ENCODE measurements around the gene HPSE2.
"Not testable (repeated sequence)": the region's sequence is repeated elsewhere in the genome, so short reads cannot be mapped to it uniquely, and the experiment has no call there.

The HPSE2 gene

DNA sequence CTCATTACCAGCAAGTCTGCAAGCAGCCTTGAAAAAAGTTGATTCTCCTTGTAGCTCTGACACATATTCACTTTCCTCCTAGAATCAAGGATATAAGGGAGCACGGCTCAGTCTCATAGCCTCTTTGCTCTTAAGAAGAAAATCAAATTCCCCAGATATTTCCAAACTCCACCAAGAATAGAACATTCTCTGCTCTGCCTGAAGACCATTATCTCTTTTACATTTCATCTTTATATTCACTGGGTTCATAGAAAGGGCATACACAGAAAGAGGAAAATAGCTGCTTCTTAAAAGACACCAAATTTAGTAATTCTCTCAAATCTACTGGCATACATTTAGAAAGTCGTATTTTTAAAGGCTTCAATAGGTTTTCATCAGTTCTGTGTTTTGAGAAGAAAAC lies 92.0 kb downstream of the HPSE2 start:
- DNase-seq: no peak

DNA sequence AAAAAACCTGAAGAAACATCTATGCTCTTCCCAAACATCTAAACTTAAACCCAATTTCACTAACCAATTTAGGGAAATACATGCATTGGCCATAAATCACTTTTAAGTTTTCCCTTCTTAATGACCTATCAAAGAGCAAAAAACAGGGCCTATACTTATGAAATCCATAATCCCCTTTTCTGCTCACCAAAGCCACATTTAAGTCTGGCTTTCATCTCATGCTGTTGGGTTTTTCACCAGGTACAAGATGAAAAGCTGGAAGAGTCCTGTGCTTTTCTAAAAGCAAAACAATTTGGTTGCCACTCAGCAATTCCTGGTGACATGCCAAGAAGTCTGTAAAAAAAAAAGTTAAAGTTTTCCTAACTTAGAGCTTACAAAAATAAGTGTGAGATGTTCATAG lies 92.6 kb downstream of the HPSE2 start:
- no peak for DNase-seq

DNA sequence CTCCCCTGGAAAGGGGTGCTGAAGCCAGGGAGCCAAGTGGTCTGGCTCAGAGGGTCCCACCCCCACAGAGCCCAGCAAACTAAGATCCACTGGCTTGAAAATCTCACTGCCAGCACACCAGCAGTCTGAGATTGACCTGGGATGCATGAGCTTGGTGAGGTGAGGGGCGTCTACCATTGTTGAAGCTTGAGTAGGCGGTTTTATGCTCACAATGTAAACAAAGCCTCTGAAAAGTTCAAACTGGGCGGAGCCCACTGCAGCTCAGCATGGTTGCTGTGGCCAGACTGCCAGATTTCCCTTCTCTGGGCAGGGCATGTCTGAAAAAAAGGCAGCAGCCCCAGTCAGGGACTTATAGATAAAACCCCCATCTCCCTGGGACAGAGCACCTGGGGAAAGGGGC lies 102.8 kb downstream of the HPSE2 start:
- not testable (repeated sequence) for DNase-seq

DNA sequence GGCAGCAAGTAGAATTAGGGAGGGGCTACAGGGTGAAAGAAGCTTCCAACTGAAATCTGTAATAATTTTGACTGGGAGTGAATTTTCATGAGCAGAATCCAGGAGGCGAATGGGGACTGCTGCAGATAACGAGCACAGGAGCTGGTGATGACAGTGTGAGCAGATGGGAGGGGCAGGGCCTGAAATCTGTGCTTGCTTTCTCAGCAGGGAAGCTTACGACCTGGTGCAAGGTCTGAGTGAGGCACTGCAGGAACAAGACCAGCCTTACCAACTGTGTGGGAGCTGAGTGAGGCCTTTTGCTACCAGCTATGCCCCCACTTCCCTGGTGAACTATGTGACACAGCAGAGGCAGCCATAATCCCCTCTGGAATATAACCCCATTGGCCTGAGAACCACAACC lies 109.8 kb downstream of the HPSE2 start:
- no peak for DNase-seq

DNA sequence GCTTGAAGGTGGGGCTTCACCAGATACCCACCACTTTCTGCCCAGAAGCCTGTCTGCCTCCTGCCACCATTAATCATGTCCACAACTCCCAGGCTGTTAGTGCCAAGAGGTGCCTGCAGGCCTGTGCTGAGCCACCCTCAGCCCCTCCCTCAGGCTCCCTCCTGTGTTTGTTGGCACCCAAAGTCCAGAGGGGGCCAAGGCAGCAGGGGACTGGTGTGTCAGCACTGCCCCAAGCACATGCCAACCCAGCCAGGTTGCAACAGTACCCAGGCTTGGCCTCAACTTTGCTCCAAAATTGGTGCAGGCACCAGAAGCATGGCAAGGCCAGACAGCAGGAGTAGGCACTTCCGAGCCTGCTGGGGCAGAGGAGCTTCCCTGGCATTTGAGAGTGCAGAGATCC lies 111.3 kb downstream of the HPSE2 start:
- no peak for DNase-seq

DNA sequence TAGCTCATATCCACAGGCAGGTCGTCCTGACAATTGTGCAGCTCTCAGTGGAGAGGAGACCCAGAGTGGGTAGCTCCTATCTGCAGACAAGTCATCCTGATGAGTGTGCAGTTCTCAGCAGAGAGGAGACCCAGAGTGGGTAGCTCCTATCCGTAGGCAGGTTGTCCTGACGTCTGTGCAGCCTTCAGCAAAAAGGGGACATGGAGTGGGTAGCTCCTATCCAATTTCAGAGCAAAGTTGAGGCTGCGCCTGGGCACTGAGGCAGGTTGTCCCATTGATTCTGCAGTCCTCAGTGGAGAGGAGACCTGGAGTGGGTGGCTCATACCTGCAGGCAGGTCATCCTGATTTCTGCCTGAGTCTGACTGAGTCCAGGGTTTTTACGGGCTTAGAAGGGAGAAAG lies 111.8 kb downstream of the HPSE2 start:
- no peak for DNase-seq

DNA sequence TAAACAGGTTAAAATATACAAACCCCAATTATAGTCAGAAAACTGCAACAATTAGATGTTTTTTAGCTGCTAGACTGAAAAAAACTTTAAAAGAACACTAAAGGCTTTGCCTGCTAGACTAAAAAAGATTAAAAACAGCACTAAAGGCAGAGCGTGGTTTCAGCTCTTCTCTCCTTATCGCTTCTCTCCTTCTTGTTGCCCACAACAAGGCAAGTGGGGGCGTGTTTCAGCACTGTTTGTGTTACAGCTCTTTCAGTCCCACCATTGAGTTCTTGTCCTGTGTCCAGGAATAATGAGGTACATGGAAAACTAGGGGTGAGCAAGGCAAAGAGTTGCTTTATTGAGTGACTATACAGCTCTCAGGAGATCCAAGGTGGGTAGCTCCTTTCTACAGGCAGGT lies 112.3 kb downstream of the HPSE2 start:
- no peak for DNase-seq

DNA sequence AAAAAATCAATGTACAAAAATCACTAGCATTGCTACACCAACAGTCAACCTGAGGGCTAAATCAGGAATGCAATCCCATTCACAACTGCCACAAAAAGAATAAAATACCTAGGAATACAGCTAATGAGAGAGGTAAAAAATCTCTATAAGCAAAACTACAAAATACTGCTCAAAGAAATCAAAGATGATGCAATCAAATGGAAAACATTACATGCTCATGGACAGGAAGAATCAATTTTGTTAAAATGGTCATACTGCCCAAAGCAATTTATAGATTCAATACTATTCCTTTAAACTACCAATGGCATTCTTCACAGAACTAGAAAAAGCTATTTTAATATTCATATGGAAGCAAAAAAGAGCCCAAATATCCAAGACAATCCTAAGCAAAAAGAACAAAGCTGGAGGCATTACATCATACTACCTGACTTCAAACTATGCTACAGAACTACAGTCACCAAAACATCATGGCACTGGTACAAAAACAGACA lies 116.3 kb downstream of the HPSE2 start:
- no peak for DNase-seq

DNA sequence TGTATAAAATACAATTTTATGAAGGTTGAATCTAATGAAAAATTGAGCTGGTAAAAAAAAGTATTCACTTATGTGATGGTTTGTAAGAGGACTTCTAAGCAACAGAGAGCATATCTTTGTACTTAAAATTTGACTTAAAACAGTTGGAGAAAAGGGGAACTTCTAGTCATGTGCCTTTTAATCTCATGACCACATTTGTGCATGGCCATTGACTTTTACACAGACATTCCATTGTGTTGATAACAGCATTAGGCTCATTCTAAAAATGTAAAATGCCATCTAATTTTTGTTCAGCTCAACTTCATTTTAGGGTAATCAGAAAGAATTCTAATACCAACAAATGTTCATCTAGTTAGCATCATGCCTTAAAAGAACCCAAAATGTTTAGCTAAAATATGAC lies 119.9 kb downstream of the HPSE2 start:
- no peak for DNase-seq

DNA sequence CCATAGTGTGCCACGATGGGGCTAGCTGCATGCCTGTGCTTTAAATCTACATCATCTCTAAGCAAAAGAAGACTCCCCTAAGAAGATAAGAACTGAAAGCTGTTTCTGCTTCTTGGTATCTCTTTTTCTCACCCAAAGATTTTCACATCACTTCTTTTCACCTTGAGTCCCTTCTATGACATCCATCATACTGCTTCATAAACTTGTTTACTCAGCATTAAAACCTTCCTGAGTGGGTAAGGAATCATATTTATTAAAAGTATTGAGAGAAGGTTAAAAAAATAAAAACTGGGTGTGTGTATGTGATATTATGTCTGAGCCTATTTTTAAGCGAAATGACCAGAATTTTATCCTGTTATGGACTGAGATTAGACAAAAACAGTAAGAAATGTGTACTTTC lies 150.3 kb downstream of the HPSE2 start:
- DNase-seq: no peak

DNA sequence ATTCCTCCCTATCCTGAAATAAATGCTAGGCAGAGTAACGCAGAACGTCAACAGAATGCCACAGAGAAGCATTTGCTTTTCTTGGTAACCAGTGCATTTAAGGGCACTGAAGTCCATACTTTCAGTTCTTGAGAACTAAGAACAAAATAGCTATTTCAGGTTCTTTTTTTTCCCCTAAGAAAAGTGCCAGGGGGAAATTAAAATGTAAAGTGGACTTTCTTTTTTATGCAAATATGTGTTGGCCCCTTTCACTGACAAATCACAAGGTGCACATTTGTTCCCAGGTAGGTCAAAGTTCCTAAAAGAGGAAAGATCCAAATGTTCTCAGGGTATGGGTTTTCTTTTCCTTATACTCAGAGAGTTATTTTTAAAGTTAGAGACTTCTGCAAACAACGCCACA lies 151.5 kb downstream of the HPSE2 start:
- no peak for DNase-seq

DNA sequence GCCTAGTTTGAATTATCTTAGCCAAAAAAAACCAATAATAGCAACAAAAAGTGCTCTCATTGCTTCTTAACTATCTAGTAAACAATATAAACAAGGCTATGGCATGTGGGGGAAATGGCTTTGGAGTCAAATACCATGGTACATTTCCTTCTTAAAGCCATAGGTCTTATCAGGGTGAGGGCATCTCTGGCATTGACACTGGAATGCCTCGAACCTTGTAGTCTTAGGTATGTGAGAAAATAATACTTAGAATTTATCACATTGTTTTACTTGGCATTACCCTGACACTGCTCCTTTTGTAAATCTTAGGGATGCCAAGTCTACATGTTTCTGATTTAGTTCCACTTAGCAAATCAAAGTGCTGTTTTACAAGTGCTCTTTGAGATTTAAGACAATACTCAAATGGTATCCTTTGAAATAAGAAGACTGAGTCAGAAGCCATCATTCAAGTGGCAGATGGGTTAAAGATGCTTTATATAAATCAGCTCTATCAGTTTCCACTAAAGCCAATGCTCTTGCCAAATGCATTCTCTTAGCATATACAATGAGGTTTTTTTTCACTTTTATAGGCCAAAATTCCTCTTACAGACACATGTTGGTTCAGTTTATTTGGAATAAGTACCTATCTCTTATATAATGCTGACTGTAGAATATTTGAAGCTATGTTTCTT lies 155.2 kb downstream of the HPSE2 start:
- DNase-seq: no peak

DNA sequence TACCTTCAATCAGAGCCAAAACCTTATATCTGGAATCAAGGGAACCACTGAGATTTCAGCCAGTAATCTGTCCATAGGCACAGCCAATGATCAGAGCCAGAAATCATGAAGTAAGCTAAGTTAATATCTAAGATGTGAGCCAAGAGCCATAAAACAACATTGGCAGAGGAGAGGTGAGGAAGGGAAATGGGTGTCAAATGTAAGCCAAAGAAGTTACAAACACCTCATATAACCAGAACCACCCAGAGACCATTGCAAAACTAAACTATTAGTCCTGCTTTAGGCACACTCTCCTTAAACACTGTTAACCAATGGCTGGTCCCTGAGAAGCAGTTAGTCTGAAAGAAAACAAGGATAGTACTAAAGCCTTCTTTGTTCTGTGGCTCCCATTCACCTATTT lies 173.1 kb downstream of the HPSE2 start:
- no peak for DNase-seq

DNA sequence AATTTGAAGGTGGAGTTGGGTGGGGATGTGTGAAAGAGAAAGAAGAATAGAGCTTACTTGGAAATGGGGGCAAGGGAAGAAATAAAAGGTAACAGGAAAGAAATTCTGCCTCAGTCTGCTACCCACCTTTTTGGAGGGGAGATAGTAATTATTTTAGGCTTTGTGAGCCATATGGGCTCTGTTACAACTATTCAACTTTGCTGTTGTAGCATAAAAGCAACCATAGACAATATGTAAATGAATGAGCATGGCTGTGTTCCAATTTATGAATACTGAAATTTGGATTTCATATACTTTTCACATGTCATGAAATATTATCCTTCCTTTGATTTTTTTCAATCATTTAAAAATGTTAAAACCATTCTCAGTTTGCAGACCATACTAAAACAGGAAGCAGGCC lies 176.9 kb downstream of the HPSE2 start:
- DNase-seq: no peak

DNA sequence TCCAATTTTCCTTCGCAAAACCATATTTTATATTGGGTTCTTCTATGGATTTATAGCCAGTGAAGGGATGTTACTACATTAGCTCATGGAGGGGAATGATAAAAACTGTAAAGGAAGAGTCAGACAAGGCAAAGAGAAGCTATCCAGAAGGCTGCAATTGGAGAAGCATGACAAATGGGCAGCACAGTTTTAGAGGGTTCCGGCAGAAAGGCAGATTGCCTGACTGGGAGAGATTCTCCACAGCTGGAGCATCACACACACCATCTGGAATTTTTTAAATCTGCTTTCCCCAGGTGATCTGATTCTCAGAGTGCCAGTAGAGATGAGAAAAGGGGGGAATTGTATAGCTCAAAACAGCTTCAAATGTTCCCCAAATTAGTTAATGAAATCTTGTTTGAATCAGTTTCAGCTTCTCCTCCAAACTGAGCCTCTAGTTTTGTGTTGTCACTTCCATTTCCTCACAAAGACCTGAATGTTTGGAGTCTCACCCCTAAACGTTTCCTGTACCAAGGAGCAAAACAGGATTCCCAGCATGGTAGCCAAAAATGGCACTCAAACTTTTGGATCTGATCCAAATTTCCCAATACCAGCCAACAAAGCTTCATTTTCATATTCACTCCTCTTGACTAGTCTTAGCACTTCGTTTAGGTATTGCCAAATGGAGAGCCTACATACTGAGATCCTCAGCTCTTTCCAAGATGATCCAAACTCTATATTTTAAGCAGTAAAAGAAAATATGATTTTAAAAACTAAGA lies 177.5 kb downstream of the HPSE2 start:
- no peak for DNase-seq

DNA sequence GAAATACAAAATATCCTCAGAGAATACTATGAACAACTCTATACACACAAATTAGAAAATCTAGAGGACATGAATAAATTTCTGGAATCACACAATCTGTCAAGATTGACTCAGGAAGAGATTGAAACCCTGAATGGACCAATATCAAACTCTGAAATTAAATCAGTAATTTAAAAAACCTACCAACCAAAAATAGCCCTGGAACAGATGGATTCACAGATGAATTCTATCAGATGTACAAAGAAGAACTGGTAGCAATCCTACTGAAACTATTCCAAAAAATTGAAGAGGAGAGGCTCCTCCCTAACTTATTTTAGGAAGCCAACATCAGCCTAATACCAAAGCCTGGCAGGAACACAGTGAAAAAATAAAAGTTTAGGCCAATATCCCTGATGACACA lies 190.0 kb downstream of the HPSE2 start:
- DNase-seq: no peak

DNA sequence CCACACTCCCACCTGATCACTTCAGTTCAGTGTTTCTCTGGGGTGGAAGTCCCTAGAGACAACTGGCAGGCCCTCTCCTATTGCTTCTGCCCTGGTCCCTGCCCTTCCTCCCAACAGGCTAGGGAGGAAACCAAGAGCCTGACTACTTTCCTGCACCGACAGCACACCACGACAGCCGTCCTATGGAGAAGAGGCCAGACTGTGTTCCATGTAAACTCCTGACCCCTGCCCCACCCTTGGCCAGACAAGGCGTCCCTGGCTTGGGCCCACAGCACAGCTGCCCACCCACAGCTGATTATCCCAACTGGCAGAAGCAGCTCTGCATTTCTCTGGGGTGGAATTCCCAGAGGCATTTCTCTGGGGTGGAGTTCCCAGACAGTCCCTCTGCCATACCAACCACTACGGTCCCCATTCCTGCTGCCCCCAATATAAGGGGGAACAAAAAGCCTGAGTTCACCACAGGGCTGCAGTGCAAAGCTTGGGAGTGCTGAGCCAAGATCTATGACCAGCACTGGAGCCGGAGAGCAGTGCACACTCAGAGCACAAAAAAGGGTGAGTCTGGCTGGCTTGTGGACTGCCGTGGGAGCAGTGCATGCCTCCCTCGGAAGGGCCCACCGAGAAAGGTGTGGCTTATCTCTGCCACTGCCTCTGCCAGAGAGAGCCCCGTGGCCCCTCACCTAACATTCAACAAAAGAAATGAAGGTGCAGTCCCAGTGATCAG lies 193.4 kb downstream of the HPSE2 start:
- no peak for DNase-seq

DNA sequence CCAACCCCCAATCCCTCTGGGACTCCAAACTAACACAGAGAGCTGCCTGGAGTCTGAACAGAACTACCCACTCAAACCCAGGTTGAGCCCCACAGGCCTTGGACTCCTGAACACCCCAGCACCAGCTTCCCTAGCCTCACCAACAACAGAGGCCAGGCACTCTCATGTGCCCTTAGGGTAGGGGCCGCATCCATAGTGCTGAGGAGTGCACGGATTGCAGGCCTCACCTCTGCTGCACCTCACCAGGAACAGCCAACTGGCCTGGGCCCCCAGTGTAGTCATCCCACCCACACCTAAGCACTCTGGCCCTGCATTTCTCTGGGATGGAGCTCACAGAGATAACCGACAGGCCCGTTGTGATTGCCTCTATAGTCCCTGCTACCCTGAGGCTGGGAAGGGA lies 194.2 kb downstream of the HPSE2 start:
- no peak for DNase-seq

DNA sequence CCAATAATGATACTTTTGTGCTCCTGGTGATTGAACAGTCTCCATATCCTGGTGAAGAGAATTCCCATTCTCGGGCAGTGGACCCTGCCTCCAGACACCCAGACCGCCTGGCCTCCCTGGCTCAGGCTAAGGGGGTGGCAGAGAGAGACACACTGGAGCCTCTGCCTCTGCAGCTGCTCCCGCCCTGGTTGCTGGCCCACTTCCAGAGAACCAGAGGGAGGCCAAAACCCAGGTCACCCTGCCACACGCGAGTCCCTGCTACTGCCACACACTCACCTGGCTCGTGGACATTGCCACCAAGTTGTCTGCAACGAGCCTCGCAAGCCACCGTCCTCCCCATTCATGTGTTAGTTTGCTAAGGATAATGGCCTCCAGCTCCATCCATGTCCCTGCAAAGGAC lies 221.8 kb downstream of the HPSE2 start:
- DNase-seq: no peak

DNA sequence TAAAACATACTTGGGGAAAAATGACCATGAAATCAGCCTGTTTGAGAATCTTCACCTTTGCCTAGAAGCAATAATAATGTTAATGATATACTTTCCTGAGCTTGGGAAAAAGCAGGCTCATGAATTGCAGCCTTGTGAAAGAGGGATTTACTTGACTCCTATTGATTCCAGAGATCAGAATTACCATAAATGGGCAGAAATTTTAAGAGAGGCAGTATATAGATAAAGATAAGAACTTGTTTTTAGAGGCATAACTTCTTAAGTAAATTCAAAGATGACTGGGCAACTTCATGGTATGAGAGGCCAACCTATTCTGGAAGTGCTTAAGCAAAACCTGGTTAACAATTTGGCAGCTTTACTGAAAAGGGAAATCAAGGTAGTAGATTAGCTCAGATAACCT lies 225.4 kb downstream of the HPSE2 start:
- DNase-seq: no peak

DNA sequence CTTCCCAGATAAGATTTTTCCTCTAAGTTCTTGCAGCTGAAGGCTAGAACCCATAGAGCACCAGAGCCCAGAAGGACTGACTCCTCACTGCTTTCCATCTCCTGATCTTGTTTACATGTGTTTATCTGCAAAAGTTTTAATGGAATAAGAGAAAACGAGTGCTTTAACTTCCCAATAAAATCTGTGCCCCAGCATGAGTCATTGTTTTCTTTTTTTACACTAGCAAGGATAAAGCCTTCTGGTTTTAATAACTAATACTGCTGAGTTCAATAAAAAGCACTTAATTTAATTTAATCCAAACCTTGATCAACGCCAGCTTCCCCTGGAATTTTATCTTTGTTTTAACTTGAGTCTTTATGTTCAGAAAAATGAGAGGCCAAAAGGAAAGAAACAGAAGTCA lies 227.6 kb downstream of the HPSE2 start:
- no peak for DNase-seq

DNA sequence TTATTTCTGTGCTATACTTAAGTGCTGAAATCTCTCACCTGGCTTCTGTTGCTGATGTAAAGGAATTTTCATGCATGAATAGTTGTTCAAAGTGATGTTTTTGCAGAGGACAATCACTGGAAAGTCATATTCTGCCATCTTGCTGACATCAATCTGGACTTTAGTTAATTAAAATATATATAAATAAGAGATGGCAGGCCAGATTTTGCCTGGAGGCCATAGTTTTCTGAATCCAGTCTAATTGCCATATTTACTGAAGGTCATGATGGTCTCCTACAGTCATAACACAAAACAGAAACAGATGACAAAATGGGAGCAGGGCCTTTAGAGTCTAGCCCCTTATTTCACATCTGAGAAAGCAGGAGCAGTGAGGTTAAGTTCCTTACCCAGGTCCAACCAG lies 228.2 kb downstream of the HPSE2 start:
- no peak for DNase-seq

DNA sequence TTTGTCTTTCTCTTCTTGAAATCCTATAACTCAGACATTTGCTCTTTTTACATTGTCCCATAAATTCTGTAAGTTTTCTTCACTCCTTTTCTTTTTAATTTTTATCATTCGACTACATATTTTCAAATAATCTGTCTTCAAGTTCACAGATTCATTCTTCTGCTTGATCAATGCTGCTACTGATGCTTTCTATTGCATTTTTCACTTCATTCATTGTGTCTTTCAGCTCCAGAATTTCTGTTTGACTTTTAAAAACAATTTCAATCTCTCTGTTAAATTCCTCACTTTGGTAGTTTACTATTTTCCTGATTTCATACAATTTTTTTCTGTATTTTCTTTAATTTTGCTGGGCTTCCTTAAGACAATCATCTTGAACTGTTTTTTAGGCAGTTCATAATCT lies 230.4 kb downstream of the HPSE2 start:
- DNase-seq: no peak

DNA sequence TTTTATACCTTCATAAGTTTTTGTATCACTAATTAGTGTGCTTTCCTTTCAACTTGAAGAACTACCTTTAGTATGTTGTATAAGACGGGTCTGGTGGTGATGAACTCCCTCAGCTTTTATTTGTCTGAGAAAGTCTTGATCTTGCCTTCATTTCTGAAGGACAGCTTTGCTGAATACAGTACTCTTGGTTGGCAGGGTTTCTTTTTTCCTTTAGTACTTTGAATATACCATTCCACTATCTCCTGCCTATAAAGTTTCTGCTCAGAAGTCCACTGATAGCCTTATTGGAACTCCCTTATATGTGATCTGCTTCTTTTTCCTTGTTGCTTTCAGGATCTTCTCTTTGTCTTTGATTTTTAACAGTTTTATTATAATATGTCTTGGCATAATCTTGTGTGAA lies 230.9 kb downstream of the HPSE2 start:
- no peak for DNase-seq
